GM21381 (cell line): Measurements from ENCODE around the gene XYLT1.

Experiments
- ATAC-seq: cut with Tn5 transposase; IDR thresholded peaks from one replicate; pipeline ENCODE4 v1.9.1; 2021; ENCODE audit warnings: mild to moderate bottlenecking, moderate library complexity; ENCODE audit not compliant: unreplicated experiment

The XYLT1 gene

GRCh38 chr16:17237350-17237944 lies 233.3 kb downstream of the XYLT1 start:
- ATAC-seq, result no peak

GRCh38 chr16:17235147-17235815 lies 235.5 kb downstream of the XYLT1 start:
- no peak for ATAC-seq

GRCh38 chr16:17233318-17234002 lies 237.3 kb downstream of the XYLT1 start:
- ATAC-seq, result no peak

GRCh38 chr16:17232487-17232886 lies 238.3 kb downstream of the XYLT1 start:
- ATAC-seq, result no peak

- no peak for ATAC-seq
Observed at GRCh38 chr16:17231972-17232371, 238.8 kb downstream of the XYLT1 start.

- no peak for ATAC-seq
Observed at GRCh38 chr16:17230932-17231581, 239.7 kb downstream of the XYLT1 start.

GRCh38 chr16:17229766-17230165 lies 241.0 kb downstream of the XYLT1 start:
- no peak for ATAC-seq

GRCh38 chr16:17229131-17229530 lies 241.6 kb downstream of the XYLT1 start:
- no peak for ATAC-seq

GRCh38 chr16:17228708-17229055 lies 242.1 kb downstream of the XYLT1 start:
- no peak for ATAC-seq

- no peak for ATAC-seq
Observed at GRCh38 chr16:17228048-17228707, 242.6 kb downstream of the XYLT1 start.

GRCh38 chr16:17227278-17227677 lies 243.5 kb downstream of the XYLT1 start:
- ATAC-seq, result no peak

GRCh38 chr16:17225541-17225940 lies 245.2 kb downstream of the XYLT1 start:
- ATAC-seq, result no peak

GRCh38 chr16:17224879-17225281 lies 245.9 kb downstream of the XYLT1 start:
- ATAC-seq, result no peak

- no peak for ATAC-seq
Observed at GRCh38 chr16:17224350-17224749, 246.4 kb downstream of the XYLT1 start.

GRCh38 chr16:17223576-17223975 lies 247.2 kb downstream of the XYLT1 start:
- no peak for ATAC-seq

GRCh38 chr16:17222871-17223401 lies 247.8 kb downstream of the XYLT1 start:
- ATAC-seq, result no peak

- no peak for ATAC-seq
Observed at GRCh38 chr16:17219991-17220390, 250.8 kb downstream of the XYLT1 start.

GRCh38 chr16:17215936-17216335 lies 254.8 kb downstream of the XYLT1 start:
- ATAC-seq, result no peak

GRCh38 chr16:17215306-17215705 lies 255.5 kb downstream of the XYLT1 start:
- ATAC-seq, result no peak

- no peak for ATAC-seq
Observed at GRCh38 chr16:17213974-17214373, 256.8 kb downstream of the XYLT1 start.

GRCh38 chr16:17213025-17213424 lies 257.7 kb downstream of the XYLT1 start:
- ATAC-seq, result no peak
